Retinal pigment epithelial cell (primary cell): ENCODE results near the gene JUP.

Experiments
- DNase-seq: peaks from one replicate; pipeline ENCODE4 v3.0.0-alpha.2; 2010; ENCODE audit warnings: low read depth
- H3K4me3 ChIP-seq: 2 replicates; pipeline ENCODE4 v1.5.1; 2011; ENCODE audit warnings: mild to moderate bottlenecking, low read length, control low read depth, moderate library complexity
- CTCF ChIP-seq: conservative IDR thresholded peaks from 2 replicates; pipeline ENCODE4 v1.5.1; 2011; ENCODE audit warnings: low read depth, low read length, control low read depth, inconsistent platforms

Gene JUP

GRCh38 chr17:41794540-41794975 is 8.0 kb upstream of the JUP start:
- no peak for TF ChIP-seq CTCF
- H3K4me3 ChIP-seq: no peak overlapping the region
- DNase-seq: no peak

GRCh38 chr17:41793784-41794539 is 7.5 kb upstream of the JUP start:
- no peak overlapping the region for H3K4me3 ChIP-seq
- TF ChIP-seq CTCF: no peak
- DNase-seq: no peak

GRCh38 chr17:41792845-41793783 is 6.6 kb upstream of the JUP start:
- no peak for DNase-seq
- no peak for TF ChIP-seq CTCF
- H3K4me3 ChIP-seq: peak overlapping the region; percentile 11

- TF ChIP-seq CTCF: no peak
- H3K4me3 ChIP-seq: no peak overlapping the region
- DNase-seq: no peak
Measured at GRCh38 chr17:41787021-41787418, 509 bp upstream of the JUP start.

- TF ChIP-seq CTCF: no peak
- peak overlapping the region; percentile 65 for H3K4me3 ChIP-seq
- DNase-seq: no peak
Measured at GRCh38 chr17:41785859-41786226, 668 bp downstream of the JUP start.

GRCh38 chr17:41785091-41785858 is 1.2 kb downstream of the JUP start:
- peak overlapping the region; percentile 65 for H3K4me3 ChIP-seq
- no peak for TF ChIP-seq CTCF
- no peak for DNase-seq
